Cardiac septum (tissue), 1 donor: Measurements from ENCODE around the gene CARS1. TPM values are rescaled to one million over a fixed set of nuclear protein-coding genes. Genes with fewer than 3 reads are reported as not detected.

Experiments
- DNase-seq: peaks from one replicate; pipeline ENCODE4 v3.0.0-alpha.2; 2020; ENCODE audit warnings: low spot score
- intact Hi-C: fragments of 100-400 bp; cut with DNase I; formaldehyde crosslinking; loops from one replicate; pipeline ENCODE4 v1.14.0; 2022
- total RNA-seq: library from RNA; stranded (reverse); fragmentation: NEBNext Ultra II Directional; extraction: Animal tissue kit (Norgen Biotek cat#: 25700); gene quantifications from one replicate; pipeline ENCODE4 v1.2.1, GENCODE V29; 2021
- donor health status: DM: no; HTN: no; CAD: no.

CARS1 gene
- total RNA-seq, 1 donor from 2014 or later, result 17.1 TPM

- DNase-seq, result no peak
- intact Hi-C loops, result no loop called here
Observed at GRCh38 chr11:3044004-3044403, 13.2 kb downstream of the CARS1 start.

DNA sequence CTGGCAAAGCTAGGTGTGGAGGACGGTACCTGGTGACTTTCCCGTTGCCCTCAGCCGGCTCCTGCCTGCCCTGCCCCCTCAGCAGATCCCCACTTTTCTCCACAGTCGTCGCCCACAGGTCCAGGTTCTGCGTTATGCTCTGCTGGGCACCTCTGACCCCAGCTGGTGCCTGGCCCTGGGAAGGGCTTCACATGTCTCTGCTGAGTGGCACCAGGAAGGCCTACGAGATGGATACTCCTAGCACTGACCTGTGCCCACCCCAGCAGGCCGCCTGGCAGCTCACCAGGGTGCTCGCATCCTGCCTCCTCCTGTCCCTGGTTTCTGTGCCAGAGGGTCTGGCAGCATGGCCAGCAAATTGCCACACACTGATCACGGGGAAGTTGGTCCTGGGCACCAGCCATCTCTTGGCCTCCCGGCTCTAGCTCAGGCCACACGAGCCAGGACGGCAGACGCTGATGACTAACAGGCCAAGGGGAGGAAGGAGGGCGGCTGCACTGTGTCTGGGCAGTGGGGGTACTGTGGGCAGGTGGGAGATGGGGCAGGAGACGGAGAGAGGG is 13.8 kb downstream of the CARS1 start:
- peak; percentile 83 for DNase-seq
- intact Hi-C loops, result no loop called here

DNA sequence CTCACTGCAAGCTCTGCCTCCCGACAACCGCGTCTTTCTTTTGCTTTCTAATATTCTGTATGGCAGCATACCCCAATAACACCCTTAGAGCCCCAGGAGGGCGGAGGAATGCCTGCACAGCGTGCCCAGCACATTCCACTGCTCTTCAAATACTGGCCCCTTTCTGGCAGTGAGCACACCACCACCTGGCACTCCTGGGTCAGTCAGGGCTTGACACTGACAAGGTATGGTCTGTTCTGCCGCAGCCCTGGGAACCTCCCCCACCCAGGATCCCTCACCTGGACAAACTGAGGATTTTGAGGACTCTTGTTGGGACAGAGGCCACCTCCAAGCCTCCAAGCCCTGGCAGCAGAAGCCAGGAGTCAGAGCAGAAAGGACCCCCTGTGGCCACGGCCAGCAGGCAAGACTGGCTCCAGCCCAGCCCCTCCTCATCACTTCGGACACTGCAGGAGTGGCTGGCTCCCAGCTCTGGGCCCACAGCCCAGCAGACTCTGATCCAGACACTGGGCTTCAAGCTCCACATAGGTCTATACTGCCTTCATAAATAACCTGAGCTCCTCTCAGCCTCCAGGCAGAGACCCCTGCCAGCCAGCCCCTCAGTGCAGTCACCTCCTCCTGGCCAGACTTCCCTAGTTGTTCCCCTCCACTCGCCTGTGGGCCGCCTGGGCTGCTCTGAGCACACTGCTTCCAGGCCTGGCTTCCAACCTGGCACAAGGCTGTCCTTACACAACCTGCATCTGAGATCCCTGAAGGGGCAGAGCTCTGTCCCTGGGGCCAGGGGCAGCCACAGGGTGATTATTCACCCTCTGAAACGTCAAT is 14.5 kb downstream of the CARS1 start:
- intact Hi-C loops, result no loop called here
- no peak for DNase-seq

- intact Hi-C loops, result no loop called here
- peak; percentile 84 for DNase-seq
Observed at GRCh38 chr11:3041699-3042441, 15.4 kb downstream of the CARS1 start.

- intact Hi-C loops, result no loop called here
- no peak for DNase-seq
Observed at GRCh38 chr11:3040881-3041280, 16.3 kb downstream of the CARS1 start.

DNA sequence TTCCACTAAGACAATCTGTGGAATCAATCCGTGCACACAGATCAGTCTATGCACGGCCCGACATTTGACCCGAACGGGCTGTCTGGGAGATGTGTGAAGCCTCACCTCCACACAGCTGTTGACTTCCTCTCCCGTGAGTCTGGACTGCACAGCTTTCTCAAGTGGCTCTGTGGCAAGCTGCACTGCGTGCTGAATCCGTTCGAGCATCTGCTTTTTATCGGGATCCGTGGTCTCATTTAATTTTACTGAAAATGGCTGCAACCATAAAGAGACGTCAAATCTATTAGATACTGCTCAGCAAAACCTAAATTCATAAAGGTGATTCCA is 19.3 kb downstream of the CARS1 start:
- no peak for DNase-seq
- intact Hi-C loops, result loop anchor here (1.0 to 2.0 kb wide), 2 partner anchors 53 to 181 kb away; partner anchors contain the start of gene MRGPRG

DNA sequence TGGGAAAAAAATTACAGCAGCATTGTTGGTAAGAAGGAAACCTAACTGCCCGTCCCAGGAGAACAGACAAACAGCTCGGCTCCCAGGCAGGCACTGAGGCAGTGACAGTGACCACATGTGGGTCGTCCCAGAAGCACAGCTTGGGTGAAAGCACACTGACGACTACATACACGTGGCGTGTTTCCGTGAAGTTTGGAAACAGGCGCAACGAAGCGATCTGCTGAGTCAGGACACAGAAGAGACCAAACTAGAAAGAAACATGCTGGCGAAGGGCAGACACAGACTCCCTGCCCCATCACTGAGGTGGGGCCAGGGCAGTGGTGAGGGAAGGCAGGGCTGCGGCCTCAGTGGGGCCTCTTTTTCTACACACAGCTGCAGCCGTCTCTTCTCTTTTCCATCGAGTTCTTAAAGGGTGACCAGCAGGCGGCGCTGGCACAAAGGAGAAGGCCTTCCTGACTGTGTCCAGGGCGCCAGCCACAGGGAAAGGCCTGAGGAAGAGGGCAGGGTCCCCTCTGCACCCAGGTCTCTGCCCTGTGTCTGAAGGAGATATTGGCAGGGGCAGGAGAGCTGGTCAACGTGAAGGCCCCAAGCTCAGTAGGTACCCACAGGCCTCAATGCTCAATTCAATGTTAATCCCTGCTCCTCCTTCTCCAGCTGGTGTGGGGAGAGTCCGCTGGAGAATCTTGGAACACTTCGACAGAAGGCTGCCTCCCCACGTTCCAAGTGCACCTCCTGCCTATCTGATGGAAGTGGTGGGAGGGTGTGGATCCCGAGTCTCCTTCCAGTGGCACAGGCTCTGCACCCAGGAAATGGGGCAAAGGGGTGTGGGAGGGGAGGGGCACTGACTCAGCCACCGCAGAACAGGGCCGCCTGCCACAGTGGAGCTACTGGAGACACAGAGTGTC is 19.9 kb downstream of the CARS1 start:
- DNase-seq, result peak; percentile 89
- intact Hi-C loops, result loop anchor here (1.0 to 2.0 kb wide), 2 partner anchors 54 to 182 kb away; partner anchors contain the start of gene MRGPRG

- intact Hi-C loops, result loop anchor here (2.0 kb wide), 1 partner anchor 182 kb away; the partner anchor contains the start of gene MRGPRG
- DNase-seq, result no peak
Observed at GRCh38 chr11:3036419-3036818, 20.8 kb downstream of the CARS1 start.

DNA sequence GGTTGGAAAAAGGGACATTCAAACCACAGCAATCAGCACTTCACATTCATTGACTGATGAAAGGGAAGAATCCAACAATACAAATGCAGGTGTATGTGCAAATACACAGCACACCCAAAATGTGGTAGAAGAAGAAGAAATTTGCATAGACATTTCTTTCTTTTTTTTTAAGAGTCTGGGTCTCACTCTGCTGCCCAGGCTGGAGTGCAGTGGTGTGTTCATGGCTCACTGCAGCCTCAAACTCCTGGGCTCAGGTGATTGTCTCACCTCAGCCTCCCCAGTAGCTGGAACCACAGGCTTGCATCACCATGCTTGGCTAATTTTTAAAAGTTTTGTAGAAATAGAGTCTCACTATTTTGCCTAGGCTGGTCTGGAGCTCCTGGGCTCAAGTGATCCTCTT is 21.9 kb downstream of the CARS1 start:
- DNase-seq, result no peak
- intact Hi-C loops, result no loop called here

- intact Hi-C loops, result no loop called here
- no peak for DNase-seq
Observed at GRCh38 chr11:3030289-3031070, 26.7 kb downstream of the CARS1 start.

- DNase-seq, result no peak
- intact Hi-C loops, result no loop called here
Observed at GRCh38 chr11:3028813-3029212, 28.4 kb downstream of the CARS1 start.

- no peak for DNase-seq
- intact Hi-C loops, result no loop called here
Observed at GRCh38 chr11:3026803-3027202, 30.4 kb downstream of the CARS1 start.

- DNase-seq, result no peak
- intact Hi-C loops, result no loop called here
Observed at GRCh38 chr11:3022982-3023381, 34.2 kb downstream of the CARS1 start.

GRCh38 chr11:3022300-3022967 is 34.8 kb downstream of the CARS1 start:
- intact Hi-C loops, result no loop called here
- no peak for DNase-seq

DNA sequence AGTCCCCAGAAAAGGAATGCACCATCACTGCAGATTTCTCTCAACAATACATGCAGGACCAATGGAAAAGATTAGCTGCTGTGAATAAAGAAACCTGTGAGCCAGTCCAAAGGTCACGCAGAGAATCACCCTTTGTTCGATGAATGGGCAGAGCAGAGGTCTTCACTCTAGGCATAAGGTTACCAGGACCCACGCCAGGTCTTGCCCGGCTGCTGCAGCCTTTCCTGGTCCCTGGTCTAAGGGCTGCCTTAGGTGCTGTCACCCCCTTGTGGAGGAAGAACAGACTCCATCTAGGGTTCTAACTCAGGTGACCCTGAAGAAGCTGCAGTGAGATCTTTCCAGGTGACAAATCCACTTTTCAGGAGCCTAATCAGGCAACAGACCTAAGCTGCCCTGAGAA is 36.1 kb downstream of the CARS1 start:
- no peak for DNase-seq
- intact Hi-C loops, result no loop called here

DNA sequence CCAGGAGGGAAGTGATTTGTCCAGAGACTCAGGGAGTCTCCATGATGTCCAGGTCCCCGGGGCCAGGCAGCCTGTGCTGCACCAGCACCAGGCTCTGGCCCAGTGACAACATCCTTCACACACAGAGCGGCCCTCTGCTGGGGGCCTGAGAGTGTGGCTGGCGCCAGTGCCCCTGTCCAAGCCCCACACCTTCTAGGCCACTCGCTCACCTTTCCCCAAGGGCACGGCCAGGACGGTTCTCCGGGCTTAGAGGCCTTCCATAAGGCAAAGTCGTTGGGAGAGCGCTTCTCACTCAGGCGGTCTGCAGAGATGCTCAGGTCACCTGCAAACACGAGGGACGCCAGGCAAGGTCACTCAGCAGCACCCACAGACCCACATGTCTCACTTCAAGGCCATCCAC is 37.2 kb downstream of the CARS1 start:
- intact Hi-C loops, result loop anchor here (1.0 kb wide), 1 partner anchor 44 kb away; no protein-coding TSS in a partner anchor

GRCh38 chr11:3018596-3018995 is 38.6 kb downstream of the CARS1 start:
- DNase-seq, result no peak
- intact Hi-C loops, result no loop called here

More for the DNA sequence above, 37.2 kb downstream of the CARS1 start:
- no peak for DNase-seq

GRCh38 chr11:3016861-3017260 is 40.4 kb downstream of the CARS1 start:
- DNase-seq, result no peak
- intact Hi-C loops, result no loop called here
